Fibroblast of lung (primary cell): ENCODE results near the gene MAOA. TPM values are rescaled to one million over a fixed set of nuclear protein-coding genes. Genes with fewer than 3 reads are reported as not detected.
"Not testable (repeated sequence)": the region's sequence is repeated elsewhere in the genome, so short reads cannot be mapped to it uniquely, and the experiment has no call there.

Source experiments
- DNase-seq, 2 donors: peaks; one replicate each; pipeline versions ENCODE4 v3.0.0 to v3.0.0-alpha.2; 2010; ENCODE audit warnings: low read depth in 2 of 2
- H2AFZ ChIP-seq: 2 replicates; pipeline ENCODE4 v1.5.1; 2012; ENCODE audit warnings: low read length, control low read depth, inconsistent platforms
- H3K27ac ChIP-seq: 2 replicates; pipeline ENCODE4 v1.5.1; 2011; ENCODE audit warnings: low read length, control low read depth; ENCODE audit not compliant: insufficient read depth
- H3K27me3 ChIP-seq: 2 replicates; pipeline ENCODE4 v1.5.1; 2011; ENCODE audit warnings: mild to moderate bottlenecking, low read length; ENCODE audit not compliant: control insufficient read depth, insufficient read depth
- H3K36me3 ChIP-seq: 2 replicates; pipeline ENCODE4 v1.5.1; 2011; ENCODE audit warnings: low read length; ENCODE audit not compliant: control insufficient read depth, insufficient read depth
- H3K4me1 ChIP-seq: 2 replicates; pipeline ENCODE4 v1.5.1; 2011; ENCODE audit warnings: low read length; ENCODE audit not compliant: control insufficient read depth, insufficient read depth; ENCODE audit errors: extremely low read depth
- H3K4me2 ChIP-seq: 2 replicates; pipeline ENCODE4 v1.5.1; 2011; ENCODE audit warnings: low read length, control low read depth; ENCODE audit not compliant: insufficient read depth; ENCODE audit errors: extremely low read depth
- H3K4me3 ChIP-seq, 4 experiments: fragments of 200-600 bp in 1 of 4; sonication (generic) in 1 of 4; replicated peaks in 1 of 4; 2 replicates each; pipeline ENCODE4 v1.5.1; 2011 to 2016; ENCODE audit warnings: low read length in 4 of 4, low read depth in 3 of 4, mild to moderate bottlenecking in 3 of 4, control low read depth in 2 of 4, inconsistent platforms in 1 of 4, mixed read lengths in 1 of 4; ENCODE audit not compliant: insufficient read depth in 1 of 4; ENCODE audit errors: control extremely low read depth in 1 of 4
- H3K79me2 ChIP-seq: 2 replicates; pipeline ENCODE4 v1.5.1; 2012; ENCODE audit warnings: mild to moderate bottlenecking, low read length, inconsistent platforms; ENCODE audit not compliant: control insufficient read depth, insufficient read depth
- H3K9ac ChIP-seq: 2 replicates; pipeline ENCODE4 v1.5.1; 2011; ENCODE audit warnings: mild to moderate bottlenecking, low read length, control low read depth; ENCODE audit not compliant: insufficient read depth
- H3K9me3 ChIP-seq: 2 replicates; pipeline ENCODE4 v1.5.1; 2012; ENCODE audit warnings: low read depth, low read length; ENCODE audit not compliant: control insufficient read depth, insufficient read depth
- H4K20me1 ChIP-seq: 2 replicates; pipeline ENCODE4 v1.5.1; 2011; ENCODE audit warnings: low read length; ENCODE audit not compliant: control insufficient read depth, insufficient read depth; ENCODE audit errors: extremely low read depth
- CTCF ChIP-seq, 2 donors: IDR thresholded peaks in 1 of 2; conservative IDR thresholded peaks in 1 of 2; 1 replicate in 1 of 2; 2 replicates in 1 of 2; pipeline ENCODE4 v1.5.1; 2011 to 2012; ENCODE audit warnings: low read length in 2 of 2, control low read depth in 1 of 2, inconsistent platforms in 1 of 2, low read depth in 1 of 2, mild to moderate bottlenecking in 1 of 2
- EZH2 ChIP-seq: IDR thresholded peaks from 2 replicates; pipeline ENCODE4 v1.5.1; 2012; ENCODE audit warnings: low read length, control low read depth, mild to moderate bottlenecking; ENCODE audit errors: missing control alignments
- polyA plus RNA-seq, 2 donors: library from polyadenylated mRNA; depleted of rRNA in 1 of 2; stranded (reverse) in 1 of 2; unstranded in 1 of 2; fragments of >200 nt; gene quantifications; 2 replicates each; pipeline ENCODE4 v1.2.1, GENCODE V29; 2011 to 2012; ENCODE audit warnings: missing spikeins in 1 of 2
- total RNA-seq: library from RNA; depleted of rRNA; stranded (reverse); fragments of >200 nt; gene quantifications from 2 replicates; pipeline ENCODE4 v1.2.1, GENCODE V29; 2014

MAOA gene
- total and polyA plus RNA-seq, 2 donors (not counting 1 experiment from before 2014, with no cell fraction given): 12.8 to 27.6 TPM

GRCh38 chrX:43666311-43666912 lies 10.3 kb downstream of the MAOA start:
- Histone ChIP-seq H3K27ac (no peak overlapping the region), H3K27me3 (no peaks in the 10 kb centered on the region), H2AFZ (no peak overlapping the region), H3K9me3 (no peaks in the 10 kb centered on the region), H3K79me2 (no peaks in the 10 kb centered on the region), H3K4me3 (no peak overlapping the region), H4K20me1 (no peaks in the 10 kb centered on the region), H3K4me1 (no peaks in the 10 kb centered on the region), H3K9ac (no peak overlapping the region), H3K4me2 (no peak overlapping the region), H3K36me3 (no peaks in the 10 kb centered on the region)
- TF ChIP-seq EZH2: no peak
- TF ChIP-seq CTCF (conservative IDR thresholded peaks at IDR 0.05 in 1 of 2, IDR thresholded peaks at IDR 0.05 in 1 of 2; ENCODE audit: low read depth in 1 of 2, low read length in 2 of 2): no peak
- no peak for DNase-seq

DNA sequence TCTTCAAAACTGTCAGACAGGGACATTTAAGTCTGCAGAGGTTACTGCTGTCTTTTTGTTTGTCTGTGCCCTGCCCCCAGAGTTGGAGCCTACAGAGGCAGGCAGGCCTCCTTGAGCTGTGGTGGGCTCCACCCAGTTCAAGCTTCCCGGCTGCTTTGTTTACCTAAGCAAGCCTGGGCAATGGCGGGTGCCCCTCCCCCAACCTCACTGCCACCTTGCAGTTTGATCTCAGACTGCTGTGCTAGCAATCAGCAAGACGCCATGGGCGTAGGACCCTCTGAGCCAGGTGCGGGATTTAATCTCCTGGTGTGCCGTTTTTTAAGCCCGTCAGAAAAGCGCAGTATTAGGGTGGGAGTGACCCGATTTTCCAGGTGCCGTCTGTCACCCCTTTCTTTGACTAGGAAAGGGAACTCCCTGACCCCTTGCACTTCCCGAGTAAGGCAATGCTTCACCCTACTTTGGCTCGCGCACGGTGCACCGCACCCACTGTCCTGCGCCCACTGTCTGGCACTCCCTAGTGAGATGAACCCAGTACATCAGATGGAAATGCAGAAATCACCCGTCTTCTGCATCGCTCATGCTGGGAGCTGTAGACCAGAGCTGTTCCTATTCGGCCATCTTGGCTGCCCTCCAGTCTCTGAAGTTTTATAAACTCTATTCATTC lies 20.0 kb downstream of the MAOA start:
- H3K4me2 ChIP-seq: not testable (repeated sequence)

GRCh38 chrX:43676971-43677572 lies 21.0 kb downstream of the MAOA start:
- H3K4me1 ChIP-seq: no peaks in the 10 kb centered on the region
- H3K4me2 ChIP-seq: no peak overlapping the region
- no peak overlapping the region for H3K9ac ChIP-seq
- no peaks in the 10 kb centered on the region for H4K20me1 ChIP-seq
- no peak overlapping the region for H3K4me3 ChIP-seq
- H3K36me3 ChIP-seq: no peaks in the 10 kb centered on the region
- no peak overlapping the region for H3K27ac ChIP-seq
- no peaks in the 10 kb centered on the region for H3K9me3 ChIP-seq
- no peak for TF ChIP-seq CTCF (conservative IDR thresholded peaks at IDR 0.05 in 1 of 2, IDR thresholded peaks at IDR 0.05 in 1 of 2; ENCODE audit: low read depth in 1 of 2, low read length in 2 of 2)
- no peak for TF ChIP-seq EZH2
- no peak overlapping the region for H2AFZ ChIP-seq
- H3K27me3 ChIP-seq: no peaks in the 10 kb centered on the region
- H3K79me2 ChIP-seq: no peaks in the 10 kb centered on the region
- DNase-seq: peak in 1 of 2 donors; percentile 65

More for the DNA sequence above, 20.0 kb downstream of the MAOA start:
- H3K4me3 ChIP-seq, H3K9me3 ChIP-seq, H2AFZ ChIP-seq, H3K79me2 ChIP-seq, DNase-seq, H3K9ac ChIP-seq, H3K27me3 ChIP-seq, H3K27ac ChIP-seq, H3K4me1 ChIP-seq, H4K20me1 ChIP-seq, H3K36me3 ChIP-seq: not testable (repeated sequence)
